ENCODE results near the gene SNX12. TPM values are rescaled to one million over a fixed set of nuclear protein-coding genes. Genes with fewer than 3 reads are reported as not detected.
A peak's percentile ranks its signal among the peaks of the same experiment; 100 is the strongest.

SNX12 gene
- total and polyA plus RNA-seq, 2 experiments from 2014 or later, result 28.5 to 75.3 TPM

DNA sequence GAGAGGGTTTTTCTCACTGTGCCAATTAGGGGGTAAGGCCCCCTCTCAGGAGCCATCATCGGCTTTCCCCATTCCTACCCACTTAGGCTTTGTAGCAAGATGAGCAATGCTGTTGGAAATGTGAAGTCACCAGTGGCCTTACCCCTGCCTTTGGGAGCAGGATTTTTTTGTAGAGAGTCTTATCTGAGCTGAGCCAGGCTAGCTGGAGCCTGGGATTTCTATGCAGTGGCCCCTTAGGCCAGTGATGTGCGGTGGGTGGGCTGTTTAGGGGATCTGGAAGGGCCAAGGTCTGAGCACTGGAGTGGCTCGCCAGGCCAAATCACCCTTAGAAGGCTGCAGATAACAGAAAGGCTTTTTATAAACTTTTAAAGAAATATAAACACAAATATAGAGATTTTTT is 34.2 kb upstream of the SNX12 start (continued):
- TF ChIP-seq, protein P1, sequence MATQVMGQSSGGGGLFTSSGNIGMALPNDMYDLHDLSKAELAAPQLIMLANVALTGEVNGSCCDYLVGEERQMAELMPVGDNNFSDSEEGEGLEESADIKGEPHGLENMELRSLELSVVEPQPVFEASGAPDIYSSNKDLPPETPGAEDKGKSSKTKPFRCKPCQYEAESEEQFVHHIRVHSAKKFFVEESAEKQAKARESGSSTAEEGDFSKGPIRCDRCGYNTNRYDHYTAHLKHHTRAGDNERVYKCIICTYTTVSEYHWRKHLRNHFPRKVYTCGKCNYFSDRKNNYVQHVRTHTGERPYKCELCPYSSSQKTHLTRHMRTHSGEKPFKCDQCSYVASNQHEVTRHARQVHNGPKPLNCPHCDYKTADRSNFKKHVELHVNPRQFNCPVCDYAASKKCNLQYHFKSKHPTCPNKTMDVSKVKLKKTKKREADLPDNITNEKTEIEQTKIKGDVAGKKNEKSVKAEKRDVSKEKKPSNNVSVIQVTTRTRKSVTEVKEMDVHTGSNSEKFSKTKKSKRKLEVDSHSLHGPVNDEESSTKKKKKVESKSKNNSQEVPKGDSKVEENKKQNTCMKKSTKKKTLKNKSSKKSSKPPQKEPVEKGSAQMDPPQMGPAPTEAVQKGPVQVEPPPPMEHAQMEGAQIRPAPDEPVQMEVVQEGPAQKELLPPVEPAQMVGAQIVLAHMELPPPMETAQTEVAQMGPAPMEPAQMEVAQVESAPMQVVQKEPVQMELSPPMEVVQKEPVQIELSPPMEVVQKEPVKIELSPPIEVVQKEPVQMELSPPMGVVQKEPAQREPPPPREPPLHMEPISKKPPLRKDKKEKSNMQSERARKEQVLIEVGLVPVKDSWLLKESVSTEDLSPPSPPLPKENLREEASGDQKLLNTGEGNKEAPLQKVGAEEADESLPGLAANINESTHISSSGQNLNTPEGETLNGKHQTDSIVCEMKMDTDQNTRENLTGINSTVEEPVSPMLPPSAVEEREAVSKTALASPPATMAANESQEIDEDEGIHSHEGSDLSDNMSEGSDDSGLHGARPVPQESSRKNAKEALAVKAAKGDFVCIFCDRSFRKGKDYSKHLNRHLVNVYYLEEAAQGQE (IDR thresholded peaks at IDR 0.05; ENCODE audit: unreplicated experiment), result no peak
- TF ChIP-seq POLR2AphosphoS5 (IDR thresholded peaks at IDR 0.05; ENCODE audit: low read depth) (no peak), NANOG (IDR thresholded peaks at IDR 0.05; ENCODE audit: borderline replicate concordance) (no peak)

DNA sequence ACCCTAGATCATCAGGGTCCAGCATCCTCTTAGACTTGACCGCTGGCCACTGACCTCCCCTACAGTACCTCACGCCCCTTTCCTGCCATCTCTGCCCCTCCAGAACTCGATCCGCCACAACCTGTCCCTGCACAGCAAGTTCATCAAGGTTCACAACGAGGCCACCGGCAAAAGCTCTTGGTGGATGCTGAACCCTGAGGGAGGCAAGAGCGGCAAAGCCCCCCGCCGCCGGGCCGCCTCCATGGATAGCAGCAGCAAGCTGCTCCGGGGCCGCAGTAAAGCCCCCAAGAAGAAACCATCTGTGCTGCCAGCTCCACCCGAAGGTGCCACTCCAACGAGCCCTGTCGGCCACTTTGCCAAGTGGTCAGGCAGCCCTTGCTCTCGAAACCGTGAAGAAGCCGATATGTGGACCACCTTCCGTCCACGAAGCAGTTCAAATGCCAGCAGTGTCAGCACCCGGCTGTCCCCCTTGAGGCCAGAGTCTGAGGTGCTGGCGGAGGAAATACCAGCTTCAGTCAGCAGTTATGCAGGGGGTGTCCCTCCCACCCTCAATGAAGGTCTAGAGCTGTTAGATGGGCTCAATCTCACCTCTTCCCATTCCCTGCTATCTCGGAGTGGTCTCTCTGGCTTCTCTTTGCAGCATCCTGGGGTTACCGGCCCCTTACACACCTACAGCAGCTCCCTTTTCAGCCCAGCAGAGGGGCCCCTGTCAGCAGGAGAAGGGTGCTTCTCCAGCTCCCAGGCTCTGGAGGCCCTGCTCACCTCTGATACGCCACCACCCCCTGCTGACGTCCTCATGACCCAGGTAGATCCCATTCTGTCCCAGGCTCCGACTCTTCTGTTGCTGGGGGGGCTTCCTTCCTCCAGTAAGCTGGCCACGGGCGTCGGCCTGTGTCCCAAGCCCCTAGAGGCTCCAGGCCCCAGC is 32.7 kb upstream of the SNX12 start:
- H3K4me1 Mint-ChIP-seq, result peaks cover 50% of the 10 kb centered on the region
- Histone ChIP-seq H3K4me3 (peak overlapping the region; percentile 47), H3K4me1 (ENCODE audit: insufficient read depth) (peaks cover 57% of the 10 kb centered on the region), H3K27ac (ENCODE audit: low read depth) (peak overlapping the region; percentile 89), H3K4me2 (peak overlapping the region; percentile 68), H3F3A (replicated peaks; ENCODE audit: low read depth) (peaks cover 5% of the 10 kb centered on the region; the same call in 1 of the 2 replicates), H4K20me1 (replicated peaks; ENCODE audit: insufficient read depth) (no peaks in the 10 kb centered on the region), H3K36me3 (ENCODE audit: insufficient read depth) (no peaks in the 10 kb centered on the region), H3K79me2 (replicated peaks; ENCODE audit: insufficient read depth) (peaks cover 18% of the 10 kb centered on the region), H2AFZ (no peak overlapping the region), H3K9me2 (ENCODE audit: insufficient read depth) (no peaks in the 10 kb centered on the region), H3K27me3 (ENCODE audit: insufficient read depth) (peaks cover 4% of the 10 kb centered on the region; the same call in 1 of the 2 replicates)
- H3K9me3 Mint-ChIP-seq, result no peaks in the 10 kb centered on the region
- peaks cover 6% of the 10 kb centered on the region for H3K27me3 Mint-ChIP-seq (ENCODE audit: insufficient read depth, low read depth, poor library complexity)
- ATAC-seq, result no peak; the same call in 2 of the 3 replicates
- no peak for DNase-seq (ENCODE audit: low spot score)
- no peak overlapping the region for H3K27ac Mint-ChIP-seq
- TF ChIP-seq NANOG (IDR thresholded peaks at IDR 0.05; ENCODE audit: borderline replicate concordance), result no peak
- no peak for TF ChIP-seq ZNF331 (CRISPR knock-in tag; IDR thresholded peaks at IDR 0.05; ENCODE audit: low read depth)
- TF ChIP-seq, protein P2, sequence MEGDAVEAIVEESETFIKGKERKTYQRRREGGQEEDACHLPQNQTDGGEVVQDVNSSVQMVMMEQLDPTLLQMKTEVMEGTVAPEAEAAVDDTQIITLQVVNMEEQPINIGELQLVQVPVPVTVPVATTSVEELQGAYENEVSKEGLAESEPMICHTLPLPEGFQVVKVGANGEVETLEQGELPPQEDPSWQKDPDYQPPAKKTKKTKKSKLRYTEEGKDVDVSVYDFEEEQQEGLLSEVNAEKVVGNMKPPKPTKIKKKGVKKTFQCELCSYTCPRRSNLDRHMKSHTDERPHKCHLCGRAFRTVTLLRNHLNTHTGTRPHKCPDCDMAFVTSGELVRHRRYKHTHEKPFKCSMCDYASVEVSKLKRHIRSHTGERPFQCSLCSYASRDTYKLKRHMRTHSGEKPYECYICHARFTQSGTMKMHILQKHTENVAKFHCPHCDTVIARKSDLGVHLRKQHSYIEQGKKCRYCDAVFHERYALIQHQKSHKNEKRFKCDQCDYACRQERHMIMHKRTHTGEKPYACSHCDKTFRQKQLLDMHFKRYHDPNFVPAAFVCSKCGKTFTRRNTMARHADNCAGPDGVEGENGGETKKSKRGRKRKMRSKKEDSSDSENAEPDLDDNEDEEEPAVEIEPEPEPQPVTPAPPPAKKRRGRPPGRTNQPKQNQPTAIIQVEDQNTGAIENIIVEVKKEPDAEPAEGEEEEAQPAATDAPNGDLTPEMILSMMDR (conservative IDR thresholded peaks at IDR 0.05; ENCODE audit: low read depth in 2 of 2), result peak in 1 of 2 experiments; percentile 30; a peak in 2 of 4 replicates
- H3K4me3 Mint-ChIP-seq, result peak overlapping the region; percentile 43
- peaks cover 10% of the 10 kb centered on the region; the same call in 1 of the 3 replicates for H3K36me3 Mint-ChIP-seq (ENCODE audit: low read depth)

DNA sequence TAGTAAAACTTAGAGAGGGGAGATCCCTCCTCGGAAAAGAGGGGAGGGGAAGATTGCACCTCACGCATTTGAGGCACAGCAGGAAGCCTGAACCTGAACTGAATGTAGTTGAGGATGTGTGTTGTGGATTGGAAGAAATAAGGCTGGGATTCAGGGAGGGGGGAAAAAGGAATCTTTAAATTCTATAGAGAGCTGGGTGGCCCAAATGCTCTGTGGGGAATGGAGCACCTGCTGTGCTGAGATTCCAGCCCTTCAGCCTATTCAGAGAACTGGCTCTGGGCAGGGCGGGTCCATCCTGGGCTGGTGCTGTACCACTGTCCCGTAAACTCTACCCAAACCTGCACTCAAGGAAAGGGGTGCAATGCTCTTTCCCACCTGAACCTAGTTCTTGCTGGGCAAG is 31.6 kb upstream of the SNX12 start:
- Mint-ChIP-seq H3K27ac (no peak overlapping the region), H3K27me3 (ENCODE audit: insufficient read depth, low read depth, poor library complexity) (peaks cover 5% of the 10 kb centered on the region), H3K9me3 (no peaks in the 10 kb centered on the region; the same call in 2 of the 3 replicates), H3K4me3 (peak overlapping the region; percentile 66), H3K36me3 (ENCODE audit: low read depth) (peaks cover 10% of the 10 kb centered on the region; the same call in 1 of the 3 replicates), H3K4me1 (peaks cover 50% of the 10 kb centered on the region)
- H3K4me3 ChIP-seq, result peak overlapping the region; percentile 78
- peak overlapping the region; percentile 90 for H3K27ac ChIP-seq (ENCODE audit: low read depth)
- DNase-seq (ENCODE audit: low spot score) (peak; percentile 85), ATAC-seq (peak; percentile 23)
- H3K4me2 ChIP-seq, result peak overlapping the region; percentile 84
- H3K27me3 ChIP-seq (ENCODE audit: insufficient read depth), result peaks cover 4% of the 10 kb centered on the region; the same call in 1 of the 2 replicates
- H3K36me3 ChIP-seq (ENCODE audit: insufficient read depth), result no peaks in the 10 kb centered on the region
- H3K79me2 ChIP-seq (replicated peaks; ENCODE audit: insufficient read depth), result peaks cover 18% of the 10 kb centered on the region
- no peaks in the 10 kb centered on the region for H4K20me1 ChIP-seq (replicated peaks; ENCODE audit: insufficient read depth)
- H3F3A ChIP-seq (replicated peaks; ENCODE audit: low read depth), result peaks cover 5% of the 10 kb centered on the region; the same call in 1 of the 2 replicates
- no peak overlapping the region for H2AFZ ChIP-seq
- TF ChIP-seq, protein P2 (conservative IDR thresholded peaks at IDR 0.05; ENCODE audit: low read depth in 2 of 2), result no peak
- TF ChIP-seq EZH2 (IDR thresholded peaks at IDR 0.05; ENCODE audit: low read depth, unreplicated experiment) (no peak), EZH2phosphoT487 (IDR thresholded peaks at IDR 0.05; ENCODE audit: unreplicated experiment) (no peak)
- H3K9me2 ChIP-seq (ENCODE audit: insufficient read depth), result no peaks in the 10 kb centered on the region
- H3K4me1 ChIP-seq (ENCODE audit: insufficient read depth), result peaks cover 54% of the 10 kb centered on the region
